NCI-H524 treated with DMSO at 0.1 percent for 48 hours (cell line): Measurements from ENCODE around the gene EREG.

Experiments used
- DNase-seq: peaks from one replicate; lab custom pipeline; 2025; lab: John Stamatoyannopoulos, UW

The EREG gene

GRCh38 chr4:74344031-74344430 is 20.9 kb upstream of the EREG start:
- DNase-seq = no peak

GRCh38 chr4:74353858-74354257 is 11.1 kb upstream of the EREG start:
- DNase-seq = no peak

- DNase-seq = no peak
These were observed 7.0 kb upstream of the EREG start for GRCh38 chr4:74357965-74358364.

- DNase-seq = no peak
These were observed 3.3 kb upstream of the EREG start for GRCh38 chr4:74361671-74362070.

GRCh38 chr4:74362347-74362746 is 2.6 kb upstream of the EREG start:
- DNase-seq = no peak

- DNase-seq = no peak
These were observed 691 bp upstream of the EREG start for GRCh38 chr4:74364256-74364651.

- DNase-seq = no peak
These were observed 816 bp downstream of the EREG start for GRCh38 chr4:74365761-74366160.

- no peak for DNase-seq
These were observed 1.5 kb downstream of the EREG start for GRCh38 chr4:74366367-74366911.

- DNase-seq = no peak
These were observed 2.8 kb downstream of the EREG start for GRCh38 chr4:74367656-74368290.

GRCh38 chr4:74368596-74368995 is 3.7 kb downstream of the EREG start:
- DNase-seq = no peak

GRCh38 chr4:74369855-74370254 is 4.9 kb downstream of the EREG start:
- DNase-seq = no peak

GRCh38 chr4:74370912-74371311 is 6.0 kb downstream of the EREG start:
- DNase-seq = no peak

- DNase-seq = no peak
These were observed 9.2 kb downstream of the EREG start for GRCh38 chr4:74374128-74374527.

GRCh38 chr4:74374561-74375327 is 9.8 kb downstream of the EREG start:
- no peak for DNase-seq

- DNase-seq = no peak
These were observed 11.0 kb downstream of the EREG start for GRCh38 chr4:74375824-74376426.

GRCh38 chr4:74376888-74377483 is 12.0 kb downstream of the EREG start:
- no peak for DNase-seq

- DNase-seq = no peak
These were observed 12.8 kb downstream of the EREG start for GRCh38 chr4:74377714-74378113.

- DNase-seq = no peak
These were observed 13.6 kb downstream of the EREG start for GRCh38 chr4:74378573-74378972.

GRCh38 chr4:74379912-74380311 is 15.0 kb downstream of the EREG start:
- DNase-seq = no peak

- no peak for DNase-seq
These were observed 20.4 kb downstream of the EREG start for GRCh38 chr4:74385386-74385785.

GRCh38 chr4:74386159-74386558 is 21.2 kb downstream of the EREG start:
- no peak for DNase-seq

GRCh38 chr4:74387790-74388189 is 22.8 kb downstream of the EREG start:
- DNase-seq = no peak

- no peak for DNase-seq
These were observed 24.5 kb downstream of the EREG start for GRCh38 chr4:74389494-74389893.
